GM19463 (cell line): Measurements from ENCODE around the gene PIM2.
"Not testable (repeated sequence)": the region's sequence is repeated elsewhere in the genome, so short reads cannot be mapped to it uniquely, and the experiment has no call there.

Experiments used
- ATAC-seq: cut with Tn5 transposase; IDR thresholded peaks from one replicate; pipeline ENCODE4 v1.9.1; 2021; ENCODE audit warnings: mild to moderate bottlenecking, moderate library complexity; ENCODE audit not compliant: unreplicated experiment

PIM2 gene

DNA sequence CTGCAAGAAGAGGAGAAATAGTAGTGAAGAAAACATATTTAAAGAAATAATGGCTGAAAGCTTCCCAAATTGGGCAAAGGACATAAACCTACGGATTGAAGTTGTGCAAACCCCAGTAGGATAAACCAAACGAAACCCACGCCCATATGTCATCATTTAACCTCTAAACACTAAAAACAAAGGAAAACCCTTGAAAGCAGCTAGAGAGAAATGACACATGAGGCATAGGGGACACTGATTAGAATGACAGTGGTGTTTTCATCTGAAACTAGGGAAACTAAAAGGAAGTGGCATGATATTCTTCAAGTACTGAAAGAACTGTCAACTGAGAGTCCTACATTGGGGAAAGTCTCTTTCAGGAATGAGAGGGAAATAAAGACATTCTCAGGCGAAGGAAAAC lies 41.9 kb downstream of the PIM2 start:
- ATAC-seq = not testable (repeated sequence)

- ATAC-seq = not testable (repeated sequence)
Observed at GRCh38 chrX:48872017-48872416, 46.8 kb downstream of the PIM2 start.

DNA sequence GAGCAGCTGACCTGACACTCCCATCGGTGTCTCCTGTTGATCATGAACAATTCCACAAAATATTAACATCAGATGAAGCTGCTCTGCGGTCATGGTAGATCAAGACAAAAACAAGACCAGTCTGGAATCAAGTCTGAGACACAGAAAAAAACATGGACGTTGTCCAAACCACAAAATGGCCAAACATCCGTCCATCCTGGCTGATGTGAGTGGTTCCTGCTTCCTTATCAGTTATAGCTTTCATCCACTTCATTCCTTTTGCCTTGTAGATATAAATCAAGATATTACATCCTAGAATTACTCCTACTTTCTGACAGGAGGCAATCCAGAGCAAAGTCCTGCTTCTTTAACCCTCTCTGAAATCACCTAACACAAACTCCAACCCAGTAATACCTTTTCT lies 54.6 kb downstream of the PIM2 start:
- ATAC-seq = no peak
